HS-27A (cell line): ENCODE data around the gene SLC6A19.
"Not testable (repeated sequence)": the region's sequence is repeated elsewhere in the genome, so short reads cannot be mapped to it uniquely, and the experiment has no call there.

Experiments used
- DNase-seq: peaks from one replicate; pipeline ENCODE4 v3.0.0-alpha.2; 2012; ENCODE audit warnings: low read depth, missing footprints

Gene SLC6A19

DNA sequence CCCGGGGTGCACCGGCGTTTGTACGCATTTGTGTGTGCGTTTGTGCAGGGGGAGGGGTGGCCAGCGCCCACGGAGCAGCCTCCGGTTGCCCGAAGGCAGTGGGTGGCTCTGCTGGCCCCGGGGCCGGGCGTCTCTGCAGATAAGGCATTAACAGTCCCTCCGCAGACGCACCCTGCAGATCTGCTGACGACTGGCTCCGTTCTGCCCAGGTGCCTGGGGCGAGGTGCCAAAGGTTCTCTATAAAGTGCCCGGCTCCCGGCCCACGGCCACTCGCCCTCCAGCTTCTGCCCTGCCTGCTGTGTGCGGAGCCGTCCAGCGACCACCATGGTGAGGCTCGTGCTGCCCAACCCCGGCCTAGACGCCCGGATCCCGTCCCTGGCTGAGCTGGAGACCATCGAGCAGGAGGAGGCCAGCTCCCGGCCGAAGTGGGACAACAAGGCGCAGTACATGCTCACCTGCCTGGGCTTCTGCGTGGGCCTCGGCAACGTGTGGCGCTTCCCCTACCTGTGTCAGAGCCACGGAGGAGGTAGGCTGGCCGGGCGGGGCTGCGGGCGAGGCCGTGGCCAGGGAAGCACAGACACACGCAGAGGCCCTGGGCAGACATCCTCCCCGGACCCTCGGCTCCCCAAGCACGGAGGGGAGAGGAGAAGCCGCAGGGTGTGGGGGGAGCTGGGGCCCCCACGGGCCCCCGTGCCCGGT, at the start of gene SLC6A19:
TSS of gene SLC6A19 (plus strand) at position 269 of the 699 bp plus-strand sequence. CDS start at position 325, 56 bp downstream.
- DNase-seq: no peak

DNA sequence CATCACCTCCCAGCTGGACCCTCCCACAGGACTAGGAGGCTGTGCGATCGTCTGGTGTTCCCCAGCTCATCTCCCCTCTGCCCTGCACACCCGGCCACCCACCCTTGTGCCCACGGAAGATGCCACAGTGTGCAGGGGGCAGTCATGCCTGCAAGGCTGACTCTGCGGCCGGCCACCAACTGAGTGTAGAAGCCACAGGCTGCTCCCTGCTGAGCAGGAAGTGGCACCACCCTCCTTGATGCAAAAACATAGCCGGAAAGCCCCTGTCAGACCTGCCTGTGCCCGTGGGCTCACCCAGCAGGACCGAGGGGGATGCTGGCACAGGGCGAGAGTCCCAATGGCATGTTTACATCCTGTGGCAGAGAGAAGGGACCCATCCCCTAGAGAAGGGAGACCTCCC, 49.2 kb upstream of the SLC6A19 start:
- DNase-seq: no peak

GRCh38 chr5:1152771-1153282, 48.6 kb upstream of the SLC6A19 start:
- no peak for DNase-seq

GRCh38 chr5:1153428-1153827, 48.0 kb upstream of the SLC6A19 start:
- no peak for DNase-seq

- DNase-seq: no peak
Measured at GRCh38 chr5:1155191-1156032, 46.0 kb upstream of the SLC6A19 start.

DNA sequence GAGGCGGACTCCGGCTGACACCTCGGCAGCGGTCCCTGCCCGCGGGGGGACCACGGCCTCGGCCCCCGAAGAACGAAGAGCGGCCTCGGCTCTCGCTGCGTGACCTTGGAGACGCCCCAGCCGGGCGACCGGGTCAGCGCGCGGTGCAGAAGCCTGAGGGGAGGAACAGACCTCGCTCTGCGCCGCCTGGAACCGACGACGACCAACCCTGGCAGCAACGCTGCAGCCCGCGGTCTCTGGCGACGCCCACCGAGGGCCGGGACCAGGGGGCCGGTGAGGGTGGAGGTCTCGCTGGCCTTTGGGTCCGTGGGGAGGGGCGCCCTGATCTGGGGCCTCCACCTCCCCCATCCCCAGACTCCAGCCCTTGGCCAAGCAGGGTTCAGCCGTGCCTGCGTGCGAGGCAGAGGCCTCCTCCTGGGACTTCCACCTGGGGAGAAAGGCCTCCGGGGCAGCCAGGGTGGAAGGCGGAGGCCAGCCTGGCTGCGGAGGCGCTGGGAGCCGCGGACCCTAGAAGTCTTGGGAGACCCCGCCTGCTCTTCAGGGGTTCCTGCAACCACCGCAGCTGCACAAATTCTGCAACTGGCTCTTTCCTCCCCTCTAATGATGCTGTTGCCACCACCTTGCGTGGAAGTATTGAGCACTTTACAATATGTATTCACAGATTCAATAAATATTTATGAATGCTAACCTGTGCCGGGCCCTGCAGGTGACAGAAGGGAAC, 45.2 kb upstream of the SLC6A19 start:
- DNase-seq: no peak

DNA sequence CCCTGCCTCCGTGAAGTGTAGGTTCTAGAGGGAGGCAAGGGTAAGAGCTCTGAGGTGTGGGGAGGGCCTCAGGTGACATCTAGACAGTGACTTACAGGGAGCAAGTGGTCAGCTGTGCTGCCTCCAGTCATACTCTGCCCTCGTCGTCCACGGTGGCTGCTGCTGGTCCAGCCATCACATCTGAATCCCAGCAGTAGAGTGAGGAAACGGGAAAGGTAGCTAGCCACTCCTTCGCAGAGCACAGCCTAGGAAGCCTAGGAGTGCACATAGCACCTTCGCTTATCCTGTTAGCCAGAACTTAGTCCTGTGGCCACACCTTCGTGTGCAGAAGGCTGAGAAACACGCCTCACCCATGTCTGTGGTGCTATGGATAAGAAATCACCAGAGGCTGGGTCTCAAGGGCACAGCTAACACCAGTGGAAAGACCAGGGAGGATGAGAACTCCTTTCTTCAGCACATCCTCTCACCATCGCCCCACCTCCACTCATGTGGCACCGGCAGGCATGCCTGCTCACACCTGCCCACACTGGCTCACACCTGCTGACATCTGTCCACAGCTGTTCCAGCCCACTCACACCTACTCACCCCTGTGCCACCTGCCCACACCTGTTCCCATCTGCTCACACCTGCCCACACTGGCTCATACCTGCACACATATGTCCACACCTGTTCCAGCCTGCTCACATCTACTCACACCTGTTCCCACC, 44.5 kb upstream of the SLC6A19 start:
- no peak for DNase-seq

DNA sequence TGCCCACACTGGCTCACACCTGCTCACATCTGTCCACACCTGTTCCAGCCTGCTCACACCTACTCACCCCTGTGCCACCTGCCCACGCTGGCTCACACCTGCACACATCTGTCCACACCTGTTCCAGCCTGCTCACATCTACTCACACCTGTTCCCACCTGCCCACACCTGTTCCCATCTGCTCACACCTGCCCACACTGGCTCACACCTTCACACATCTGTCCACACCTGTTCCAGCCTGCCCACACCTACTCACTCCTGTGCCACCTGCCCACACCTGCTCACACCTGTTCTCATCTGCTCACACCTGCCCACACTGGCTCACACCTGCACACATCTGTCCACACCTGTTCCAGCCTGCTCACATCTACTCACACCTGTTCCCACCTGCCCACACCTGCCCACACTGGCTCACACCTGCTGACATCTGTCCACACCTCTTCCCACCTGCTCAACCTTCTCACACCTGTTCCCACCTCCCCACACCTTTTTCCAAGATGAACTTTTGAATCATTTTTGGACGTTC, 43.9 kb upstream of the SLC6A19 start:
- not testable (repeated sequence) for DNase-seq

GRCh38 chr5:1158647-1159340, 42.6 kb upstream of the SLC6A19 start:
- no peak for DNase-seq

GRCh38 chr5:1159341-1159675, 42.1 kb upstream of the SLC6A19 start:
- no peak for DNase-seq

DNA sequence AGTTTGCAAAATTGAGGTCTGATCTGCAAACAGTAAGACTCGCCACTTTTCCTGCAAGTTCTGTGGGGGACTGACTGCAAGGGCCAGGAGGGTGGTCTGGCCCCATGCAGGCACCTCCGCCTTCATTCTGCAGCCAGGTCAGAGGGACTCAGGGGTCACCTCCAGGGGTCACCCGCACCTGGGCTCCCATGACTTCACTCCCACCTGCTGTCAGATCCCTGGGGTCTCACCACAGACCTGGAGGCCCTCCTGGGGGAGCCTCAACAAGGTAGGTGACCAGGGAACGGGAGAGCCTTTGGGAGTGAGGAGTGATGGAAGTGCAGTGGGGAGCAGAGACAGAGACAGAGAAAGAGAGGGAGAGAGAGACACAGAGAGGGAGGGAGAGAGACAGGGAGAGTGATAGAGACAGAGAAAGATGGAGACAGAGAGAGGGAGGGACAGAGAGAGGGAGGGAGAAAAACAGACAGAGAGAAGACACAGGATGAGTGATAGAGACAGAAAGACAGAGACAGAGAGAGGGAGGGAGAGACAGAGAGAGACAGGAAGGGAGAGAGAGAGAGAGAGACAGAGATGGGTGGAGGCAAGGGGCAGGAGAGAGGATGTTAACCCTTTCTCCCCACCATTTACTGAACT, 41.5 kb upstream of the SLC6A19 start:
- no peak for DNase-seq

- DNase-seq: no peak
Measured at GRCh38 chr5:1161108-1161832, 40.1 kb upstream of the SLC6A19 start.

GRCh38 chr5:1161833-1162229, 39.6 kb upstream of the SLC6A19 start:
- DNase-seq: no peak

- no peak for DNase-seq
Measured at GRCh38 chr5:1162276-1162675, 39.1 kb upstream of the SLC6A19 start.

- no peak for DNase-seq
Measured at GRCh38 chr5:1162751-1163150, 38.6 kb upstream of the SLC6A19 start.

DNA sequence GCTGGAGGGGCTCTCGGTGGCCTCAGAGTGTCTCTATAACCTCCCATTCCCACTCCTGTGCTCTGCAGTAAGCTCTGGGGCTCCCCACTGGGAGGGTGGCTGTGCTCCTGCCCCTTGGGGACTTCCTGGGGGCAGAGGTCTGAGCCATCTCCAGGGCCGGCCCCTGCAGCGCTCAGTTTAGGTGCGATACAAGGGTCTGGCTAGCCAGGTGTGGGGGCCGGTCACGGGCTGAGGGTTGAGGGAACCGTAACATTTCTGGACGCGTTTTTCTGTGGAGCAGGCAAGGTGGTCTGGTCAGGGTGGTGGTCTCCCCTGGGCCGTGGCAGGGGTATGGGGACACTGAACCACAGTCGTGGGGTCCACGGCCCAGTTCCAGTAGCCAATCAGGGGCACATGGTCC, 38.0 kb upstream of the SLC6A19 start:
- no peak for DNase-seq

- no peak for DNase-seq
Measured at GRCh38 chr5:1163879-1164278, 37.5 kb upstream of the SLC6A19 start.

DNA sequence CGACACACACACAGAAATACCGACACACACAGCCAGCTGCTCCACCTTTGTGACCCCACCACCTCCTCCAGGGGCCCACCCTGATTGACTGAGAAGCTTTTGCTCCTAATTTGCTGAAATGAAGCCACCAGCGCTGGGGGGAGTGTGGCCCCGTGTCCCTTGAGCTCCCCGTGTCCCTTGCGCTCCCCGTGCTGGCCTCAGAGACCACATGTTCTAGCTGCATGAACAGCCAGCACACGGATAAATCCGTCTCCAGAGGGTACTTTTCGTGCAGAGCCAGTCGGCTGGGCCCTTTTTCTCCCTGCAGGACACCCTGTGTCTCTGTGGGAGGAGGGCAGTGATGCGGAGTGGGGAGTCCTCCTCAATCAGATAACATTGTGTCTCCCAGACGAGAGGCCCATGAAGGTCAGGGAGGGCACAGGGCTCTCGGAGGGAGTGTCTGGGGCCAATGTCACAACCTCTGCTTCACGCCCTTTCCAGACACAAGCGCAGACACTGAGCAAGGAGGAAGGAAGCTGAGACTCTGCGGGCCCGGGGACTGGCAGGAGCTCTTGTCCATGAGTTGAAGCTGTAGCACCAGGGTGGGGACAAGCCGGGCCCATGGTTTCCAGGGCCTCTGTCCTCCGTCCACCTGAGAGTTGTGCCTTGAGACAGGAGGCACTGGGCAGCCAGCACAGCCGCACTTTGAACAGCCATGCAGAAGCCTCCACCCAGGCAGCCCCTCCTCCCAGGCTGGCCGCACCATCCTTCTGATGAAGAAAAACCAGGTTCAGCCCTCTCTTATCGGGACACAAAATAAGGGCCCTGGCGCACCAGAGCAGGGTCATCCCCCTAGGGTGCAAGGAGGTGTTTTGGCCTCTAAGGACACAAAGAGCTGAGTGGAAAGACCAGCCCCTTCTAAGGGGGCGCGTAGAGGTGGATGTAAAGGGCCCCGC, 36.4 kb upstream of the SLC6A19 start:
- no peak for DNase-seq

DNA sequence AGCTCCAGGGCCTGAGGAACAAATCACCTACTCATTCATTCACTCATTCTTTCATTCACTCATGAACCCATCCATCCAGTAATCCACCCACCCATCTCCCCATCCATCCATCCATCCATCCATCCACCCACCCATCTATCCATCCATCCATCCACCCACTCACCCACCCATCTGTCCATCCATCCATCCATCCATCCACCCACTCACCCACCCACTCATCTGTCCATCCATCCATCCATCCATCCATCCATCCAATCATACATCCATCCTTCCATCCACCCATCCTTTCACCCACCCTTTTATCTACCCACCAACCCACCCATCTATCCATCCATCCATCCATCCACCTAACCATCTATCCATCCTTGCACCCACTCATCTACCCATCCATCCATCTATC, 35.5 kb upstream of the SLC6A19 start:
- no peak for DNase-seq
